Stimulated activated naive B cell treated with anti-CD40 and anti-IgM and Interleukin-4, amounts not matched to agents 10 μg/mL and 1 μg/mL and 100 μg/mL, for 72 hours (primary cell): ENCODE measurements around the gene ABCA3.

Experiments
- ATAC-seq, 2 donors: fragments of 150-1000 bp; cut with Tn5 transposase; replicated peaks; 2 replicates each; pipeline ENCODE4 v1.10.0; 2021; ENCODE audit warnings: moderate library complexity in 1 of 2
- DNase-seq: peaks from one replicate; pipeline ENCODE4 v3.0.0; 2021
- H3K27ac Mint-ChIP-seq: one replicate; pipeline ENCODE4 v1.8.0; 2022; ENCODE audit warnings: mild to moderate bottlenecking, mixed read lengths
- H3K27me3 Mint-ChIP-seq, 2 donors: one replicate each; pipeline ENCODE4 v1.8.0; 2022; ENCODE audit warnings: mixed read lengths in 2 of 2
- H3K36me3 Mint-ChIP-seq, 2 donors: one replicate each; pipeline ENCODE4 v1.8.0; 2022; ENCODE audit warnings: mixed read lengths in 2 of 2, mild to moderate bottlenecking in 1 of 2
- H3K4me1 Mint-ChIP-seq, 2 donors: one replicate each; pipeline ENCODE4 v1.8.0; 2022; ENCODE audit warnings: mixed read lengths in 2 of 2, mild to moderate bottlenecking in 1 of 2
- H3K4me3 Mint-ChIP-seq, 2 donors: one replicate each; pipeline ENCODE4 v1.8.0; 2022; ENCODE audit warnings: mild to moderate bottlenecking in 2 of 2, mixed read lengths in 2 of 2, moderate library complexity in 1 of 2
- H3K9me3 Mint-ChIP-seq, 2 donors: one replicate each; pipeline ENCODE4 v1.8.0; 2022; ENCODE audit warnings: mixed read lengths in 2 of 2, mild to moderate bottlenecking in 1 of 2

ABCA3 gene

GRCh38 chr16:2366660-2367309, 26.3 kb upstream of the ABCA3 start:
- no peak for DNase-seq
- H3K27ac Mint-ChIP-seq: no peak overlapping the region
- no peaks in the 10 kb centered on the region for H3K4me1 Mint-ChIP-seq
- H3K36me3 Mint-ChIP-seq: no peaks in the 10 kb centered on the region
- H3K4me3 Mint-ChIP-seq: no peak overlapping the region
- peaks cover 39 to 73% of the 10 kb centered on the region in 2 donors for H3K27me3 Mint-ChIP-seq
- no peaks in the 10 kb centered on the region for H3K9me3 Mint-ChIP-seq
- ATAC-seq: peak in 1 of 2 donors; percentile 33

DNA sequence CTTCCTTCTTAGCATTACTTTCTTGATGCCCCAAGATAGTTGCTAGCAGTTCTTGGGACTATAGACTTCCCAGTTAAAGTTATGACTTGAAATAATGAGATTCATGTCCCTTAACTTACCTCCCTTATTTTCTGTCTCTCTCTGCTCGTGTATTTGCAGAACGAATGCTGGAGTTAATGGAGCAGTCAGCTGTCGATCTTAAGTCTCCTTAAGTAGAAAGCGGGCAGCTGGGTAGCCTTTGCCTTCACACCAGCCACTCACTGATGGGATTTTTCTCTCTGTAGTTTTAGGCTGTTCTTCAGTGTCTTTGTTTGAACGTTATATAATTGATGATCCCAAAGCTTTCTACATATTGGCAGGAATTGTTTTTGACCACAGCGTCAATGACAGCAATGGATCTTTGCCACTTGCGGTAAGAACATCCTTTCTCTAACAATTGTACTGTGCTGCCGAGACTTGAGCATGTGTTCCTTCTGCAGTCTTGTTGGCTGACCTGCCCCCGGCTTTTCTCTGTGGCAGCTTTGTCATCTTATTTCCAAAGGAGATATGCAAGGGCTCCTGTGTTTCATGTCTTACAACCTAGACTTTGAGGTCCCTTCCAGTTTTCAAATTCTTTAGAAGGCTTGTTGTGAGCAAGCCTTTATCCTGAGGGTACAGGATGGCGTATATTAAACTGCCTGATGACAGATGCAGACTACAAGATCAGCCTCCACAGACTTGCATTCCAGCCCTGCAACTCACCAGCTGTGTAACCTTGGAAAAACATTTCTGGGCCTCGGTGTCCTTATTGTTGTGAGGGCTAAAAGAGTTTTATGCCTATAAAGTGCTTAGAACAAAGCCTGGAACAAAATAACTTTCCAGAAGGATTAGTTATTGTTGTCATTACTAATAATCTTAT, 25.1 kb upstream of the ABCA3 start:
- H3K4me1 Mint-ChIP-seq: no peaks in the 10 kb centered on the region
- peaks cover 40 to 75% of the 10 kb centered on the region in 2 donors for H3K27me3 Mint-ChIP-seq
- ATAC-seq (no peak), DNase-seq (no peak)
- H3K9me3 Mint-ChIP-seq: no peaks in the 10 kb centered on the region
- no peak overlapping the region for H3K27ac Mint-ChIP-seq
- no peaks in the 10 kb centered on the region for H3K36me3 Mint-ChIP-seq
- H3K4me3 Mint-ChIP-seq: no peak overlapping the region

DNA sequence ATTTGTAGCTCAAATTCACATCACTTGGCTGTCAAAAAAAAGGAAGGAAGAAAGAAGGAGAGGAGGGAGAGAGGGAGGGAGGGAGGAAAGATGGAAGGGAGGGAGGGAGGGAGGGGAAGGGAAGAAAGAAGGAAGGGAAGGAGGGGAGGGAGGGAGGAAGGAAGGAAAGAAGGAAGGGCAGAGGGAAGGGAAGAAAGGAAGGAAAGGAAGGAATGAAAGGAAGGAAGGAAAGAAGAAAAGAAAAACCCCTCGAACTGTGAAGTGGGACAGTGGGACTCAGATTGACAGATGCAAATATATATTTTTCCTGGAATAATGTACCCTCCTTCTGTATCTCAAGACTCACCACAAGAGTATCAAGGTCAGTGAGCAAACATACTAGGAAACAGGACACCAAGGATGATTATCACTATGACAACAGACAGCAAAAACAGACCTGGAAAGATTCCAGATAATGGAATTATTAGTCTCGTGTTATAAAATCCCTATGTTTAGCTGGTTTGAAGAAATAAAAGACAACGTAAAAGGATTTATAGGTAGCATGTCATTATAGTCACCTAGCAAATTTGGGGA, 24.2 kb upstream of the ABCA3 start:
- Mint-ChIP-seq H3K27ac (no peak overlapping the region), H3K27me3 (peaks cover 40 to 75% of the 10 kb centered on the region in 2 donors), H3K36me3 (no peaks in the 10 kb centered on the region), H3K4me3 (no peak overlapping the region), H3K9me3 (no peaks in the 10 kb centered on the region), H3K4me1 (no peaks in the 10 kb centered on the region)
- ATAC-seq (no peak), DNase-seq (no peak)

DNA sequence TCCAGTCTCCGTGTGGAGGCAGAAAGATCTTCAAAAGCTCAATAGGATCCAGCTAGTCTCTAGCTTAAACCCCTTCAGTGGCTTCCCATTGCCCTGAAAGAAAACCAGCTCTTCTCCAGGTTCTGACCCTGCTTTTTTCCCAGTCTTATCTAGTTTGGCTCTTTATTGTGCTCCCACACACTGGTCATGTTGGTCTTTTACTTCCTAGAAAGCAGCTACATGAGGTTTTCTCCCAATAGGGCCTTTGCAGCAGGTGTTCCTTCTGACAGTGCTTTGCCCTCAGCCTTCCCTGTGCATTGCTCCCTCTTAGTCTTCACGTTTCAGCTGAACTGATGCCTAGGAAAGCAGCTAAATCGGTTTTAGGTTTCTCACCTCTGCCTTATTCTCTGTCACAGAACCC, 21.7 kb upstream of the ABCA3 start:
- H3K4me1 Mint-ChIP-seq: no peaks in the 10 kb centered on the region
- H3K9me3 Mint-ChIP-seq: no peaks in the 10 kb centered on the region
- ATAC-seq (no peak), DNase-seq (no peak)
- H3K36me3 Mint-ChIP-seq: peaks cover 0 to 1% of the 10 kb centered on the region in 2 donors
- peaks cover 42 to 76% of the 10 kb centered on the region in 2 donors for H3K27me3 Mint-ChIP-seq
- no peak overlapping the region for H3K4me3 Mint-ChIP-seq
- no peak overlapping the region for H3K27ac Mint-ChIP-seq

DNA sequence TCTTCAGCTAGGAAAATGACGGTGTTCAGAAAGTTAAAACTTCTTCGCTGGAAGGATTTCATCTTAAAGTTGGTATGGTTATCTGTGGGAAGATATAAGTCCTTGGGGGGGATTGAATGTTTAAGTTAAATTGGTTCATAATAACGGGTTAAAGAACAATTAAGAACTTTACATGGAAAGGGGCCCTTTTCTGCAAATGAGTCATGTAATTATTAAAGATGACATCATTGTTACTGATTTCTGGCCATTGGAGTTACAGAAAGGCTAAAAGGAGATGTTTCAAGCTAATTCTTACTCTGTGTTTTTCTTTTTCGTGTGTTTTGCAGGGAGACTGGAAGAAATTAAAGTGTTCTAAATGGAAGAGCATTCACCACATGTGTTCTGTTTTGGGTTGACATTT, 20.6 kb upstream of the ABCA3 start:
- Mint-ChIP-seq H3K36me3 (peaks cover 0 to 1% of the 10 kb centered on the region in 2 donors), H3K4me1 (no peaks in the 10 kb centered on the region), H3K4me3 (no peak overlapping the region), H3K9me3 (no peaks in the 10 kb centered on the region), H3K27ac (no peak overlapping the region), H3K27me3 (peaks cover 41 to 69% of the 10 kb centered on the region in 2 donors)
- ATAC-seq: no peak
- no peak for DNase-seq

DNA sequence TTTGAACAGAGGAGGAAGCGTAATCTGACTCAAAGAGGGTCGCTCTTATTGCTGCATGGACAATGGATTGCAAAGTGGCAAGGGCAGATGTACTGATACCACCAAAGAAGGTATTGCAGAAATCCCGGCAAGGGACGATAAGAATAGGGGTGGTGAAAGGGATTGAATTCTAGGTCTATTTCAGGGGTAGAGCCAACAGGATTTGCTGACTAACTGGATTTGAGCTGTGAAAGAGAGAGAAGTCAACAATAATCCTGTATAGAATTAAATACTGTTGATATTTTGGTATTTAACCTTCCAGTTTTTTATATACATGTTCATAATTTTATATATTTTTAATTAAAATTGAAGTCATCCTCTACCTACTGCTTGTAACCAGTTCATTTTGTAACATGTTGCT, 19.4 kb upstream of the ABCA3 start:
- Mint-ChIP-seq H3K4me1 (no peaks in the 10 kb centered on the region), H3K36me3 (peaks cover 0 to 1% of the 10 kb centered on the region in 2 donors), H3K27me3 (peaks cover 39 to 64% of the 10 kb centered on the region in 2 donors), H3K4me3 (no peak overlapping the region), H3K27ac (no peak overlapping the region), H3K9me3 (no peaks in the 10 kb centered on the region)
- DNase-seq (no peak), ATAC-seq (no peak)

- Mint-ChIP-seq H3K9me3 (no peaks in the 10 kb centered on the region), H3K27ac (no peak overlapping the region), H3K4me1 (no peaks in the 10 kb centered on the region), H3K36me3 (peaks cover 0 to 1% of the 10 kb centered on the region in 2 donors), H3K4me3 (no peak overlapping the region), H3K27me3 (peaks cover 35 to 62% of the 10 kb centered on the region in 2 donors)
- DNase-seq (no peak), ATAC-seq (no peak)
Observed at GRCh38 chr16:2358811-2359210, 18.3 kb upstream of the ABCA3 start.

- H3K27me3 Mint-ChIP-seq: peaks cover 35 to 62% of the 10 kb centered on the region in 2 donors
- no peaks in the 10 kb centered on the region for H3K9me3 Mint-ChIP-seq
- no peak for ATAC-seq
- H3K36me3 Mint-ChIP-seq: peaks cover 0 to 1% of the 10 kb centered on the region in 2 donors
- no peaks in the 10 kb centered on the region for H3K4me1 Mint-ChIP-seq
- DNase-seq: no peak
- no peak overlapping the region for H3K27ac Mint-ChIP-seq
- no peak overlapping the region for H3K4me3 Mint-ChIP-seq
Observed at GRCh38 chr16:2357331-2357730, 16.8 kb upstream of the ABCA3 start.

GRCh38 chr16:2350500-2350899, 10.0 kb upstream of the ABCA3 start:
- Mint-ChIP-seq H3K27ac (no peak overlapping the region), H3K27me3 (peaks cover 11 to 28% of the 10 kb centered on the region in 2 donors), H3K4me1 (no peaks in the 10 kb centered on the region), H3K4me3 (no peak overlapping the region), H3K36me3 (no peaks in the 10 kb centered on the region), H3K9me3 (no peaks in the 10 kb centered on the region)
- no peak for ATAC-seq
- DNase-seq: no peak

DNA sequence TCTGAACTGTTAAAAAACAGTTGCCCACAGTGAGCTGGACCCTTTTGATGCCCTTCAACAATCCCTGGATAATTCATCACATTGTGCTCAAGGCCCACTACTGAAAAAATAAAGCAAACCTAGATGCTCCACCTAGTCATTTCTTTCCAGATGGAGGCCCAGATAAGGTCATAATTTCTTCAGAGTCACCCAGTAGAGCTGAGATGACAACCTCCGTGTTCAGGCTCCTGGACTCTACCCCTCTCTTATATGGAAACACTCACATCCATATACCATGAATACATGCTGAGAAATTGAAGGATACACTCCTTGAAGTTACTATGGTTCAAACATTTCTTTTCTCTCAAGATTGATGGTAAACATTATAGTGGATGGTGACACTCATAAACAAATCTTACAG, 2.7 kb upstream of the ABCA3 start:
- Mint-ChIP-seq H3K36me3 (peaks cover 3% of the 10 kb centered on the region in 2 donors), H3K4me1 (peaks cover 9 to 13% of the 10 kb centered on the region in 2 donors), H3K27me3 (peaks cover 10 to 14% of the 10 kb centered on the region in 2 donors), H3K4me3 (no peak overlapping the region), H3K27ac (no peak overlapping the region), H3K9me3 (no peaks in the 10 kb centered on the region)
- ATAC-seq: no peak
- no peak for DNase-seq

GRCh38 chr16:2341456-2342447, 1.2 kb upstream of the ABCA3 start:
- Mint-ChIP-seq H3K4me1 (peaks cover 11 to 13% of the 10 kb centered on the region in 2 donors), H3K9me3 (no peaks in the 10 kb centered on the region), H3K27ac (no peak overlapping the region), H3K36me3 (peaks cover 3% of the 10 kb centered on the region in 2 donors), H3K4me3 (no peak overlapping the region), H3K27me3 (peaks cover 14 to 22% of the 10 kb centered on the region in 2 donors)
- DNase-seq: peak; percentile 9
- no peak for ATAC-seq

DNA sequence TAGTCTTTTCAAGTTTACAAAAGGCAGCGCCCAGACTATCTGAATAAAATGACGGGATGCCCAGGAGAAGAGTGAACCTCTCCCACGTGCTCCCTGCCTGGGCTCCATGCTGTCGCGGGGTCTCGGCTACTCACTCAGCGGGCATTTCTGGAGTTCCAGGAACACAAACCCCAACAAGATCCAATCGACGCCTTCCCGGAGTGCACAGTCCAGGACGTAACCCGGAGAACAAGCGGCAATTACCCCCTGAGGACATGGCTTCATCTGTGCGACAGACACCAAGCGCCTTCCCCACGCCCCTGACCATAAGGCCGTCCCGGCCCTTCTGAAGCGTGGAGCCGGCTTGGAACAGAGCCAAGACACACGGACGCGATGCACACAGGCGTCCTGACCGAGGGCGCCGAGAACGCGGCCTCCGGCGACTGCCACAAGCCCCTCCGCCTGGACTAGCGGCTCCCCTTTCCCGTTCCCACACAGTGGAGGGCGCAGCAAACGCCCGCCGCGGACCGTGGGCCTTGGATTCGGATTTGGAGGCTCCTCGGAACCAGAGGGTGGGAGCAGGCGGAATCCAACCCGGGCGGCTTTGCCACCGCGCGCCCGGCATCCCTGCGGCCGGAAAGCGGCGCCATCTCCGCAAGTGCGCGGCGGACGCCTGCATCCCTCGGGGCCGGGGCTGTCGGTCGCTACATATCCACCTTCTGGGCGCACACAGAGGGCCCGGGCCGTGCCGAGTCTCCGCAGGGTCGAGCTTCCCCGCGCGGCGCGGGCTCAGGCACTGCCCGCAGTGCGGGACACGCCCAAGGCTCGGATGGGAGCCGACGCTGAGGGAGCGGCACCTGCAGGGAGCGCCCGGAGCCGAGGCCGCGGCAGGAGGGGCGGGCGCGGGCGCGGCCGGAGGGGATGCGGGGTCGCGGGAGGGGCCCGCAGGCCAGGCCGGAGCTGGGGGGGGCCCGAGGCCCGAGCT, 725 bp downstream of the ABCA3 start:
- Mint-ChIP-seq H3K9me3 (no peaks in the 10 kb centered on the region), H3K27me3 (peaks cover 14 to 22% of the 10 kb centered on the region in 2 donors), H3K4me3 (peak overlapping the region; percentile 83), H3K4me1 (peaks cover 11 to 13% of the 10 kb centered on the region in 2 donors), H3K27ac (peak overlapping the region; percentile 87), H3K36me3 (peaks cover 3% of the 10 kb centered on the region in 2 donors)
- DNase-seq: peak; percentile 27
- ATAC-seq: peak; percentile 47 to 50
